GM18526 (cell line): ENCODE data around the gene UBE2H.

Experiments
- POLR2A ChIP-seq: IDR thresholded peaks from 3 replicates; pipeline ENCODE4 v1.6.1; 2011; ENCODE audit not compliant: insufficient read length; ENCODE audit errors: extremely low read depth

Gene UBE2H

GRCh38 chr7:129827467-129827990 is 125.2 kb downstream of the UBE2H start:
- TF ChIP-seq POLR2A = no peak

GRCh38 chr7:129825209-129825970 is 127.4 kb downstream of the UBE2H start:
- TF ChIP-seq POLR2A = no peak

DNA sequence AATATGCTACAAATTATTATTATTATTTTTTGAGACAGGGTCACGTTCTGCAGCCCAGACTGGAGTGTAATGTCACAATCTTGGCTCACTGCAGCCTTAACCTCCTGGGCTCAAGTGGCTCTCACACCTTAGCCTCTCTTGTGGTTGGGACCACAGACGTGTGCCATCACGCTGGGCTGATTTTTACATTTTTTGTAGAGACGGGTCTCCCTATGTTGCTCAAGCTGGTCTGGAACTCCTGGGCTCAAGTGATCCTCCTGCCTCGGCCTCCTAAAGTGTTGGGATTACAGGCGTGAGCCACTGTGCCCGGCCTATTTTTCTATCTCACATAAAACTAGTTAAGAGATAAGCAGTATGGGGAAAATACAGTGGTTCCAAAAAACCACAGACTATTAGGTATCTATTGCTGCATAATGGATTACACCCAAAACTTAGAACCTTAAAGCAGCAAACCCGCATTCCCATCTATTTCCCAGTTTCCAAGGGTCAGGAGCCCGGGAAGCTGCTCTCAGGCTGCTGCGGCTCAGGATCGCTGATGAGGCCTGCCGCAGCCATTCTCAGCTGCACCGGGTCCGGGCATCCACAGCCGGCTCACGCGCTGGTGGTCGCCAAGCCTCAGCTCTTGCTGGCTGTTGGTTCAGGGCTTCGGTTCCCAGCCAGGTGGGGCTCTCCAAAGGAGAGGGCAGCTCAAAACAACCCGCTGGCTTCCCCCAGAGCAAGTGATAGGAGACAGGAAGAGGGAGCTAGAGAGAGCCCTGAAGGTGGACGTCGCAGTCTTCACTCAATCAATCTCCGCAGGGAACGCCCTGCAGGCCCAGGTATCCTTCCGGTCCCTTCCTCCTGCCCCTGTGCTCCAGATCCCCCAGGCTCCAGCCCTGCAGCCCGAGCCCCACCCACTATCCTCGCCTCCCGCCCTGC is 128.2 kb downstream of the UBE2H start:
- TF ChIP-seq POLR2A = no peak

DNA sequence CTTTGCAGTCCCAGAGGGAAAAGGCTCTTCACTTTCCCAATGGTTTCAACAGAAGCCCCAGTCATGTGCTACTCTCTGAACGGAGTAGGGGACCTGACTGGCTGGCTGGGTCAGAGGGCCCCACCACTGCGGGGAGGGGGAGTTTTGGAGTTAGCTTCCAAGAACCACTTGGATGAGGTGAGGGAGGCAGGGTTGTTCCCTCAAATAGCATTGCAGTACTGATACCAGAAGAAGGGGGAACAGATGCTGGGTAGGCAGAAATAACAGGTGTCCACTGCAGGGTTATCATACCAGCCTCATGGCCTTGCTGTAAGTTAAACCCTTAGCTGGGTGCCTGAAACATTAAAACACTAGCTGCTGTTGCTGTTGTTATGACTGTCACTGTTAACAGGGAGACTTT is 131.3 kb downstream of the UBE2H start:
- TF ChIP-seq POLR2A = no peak

DNA sequence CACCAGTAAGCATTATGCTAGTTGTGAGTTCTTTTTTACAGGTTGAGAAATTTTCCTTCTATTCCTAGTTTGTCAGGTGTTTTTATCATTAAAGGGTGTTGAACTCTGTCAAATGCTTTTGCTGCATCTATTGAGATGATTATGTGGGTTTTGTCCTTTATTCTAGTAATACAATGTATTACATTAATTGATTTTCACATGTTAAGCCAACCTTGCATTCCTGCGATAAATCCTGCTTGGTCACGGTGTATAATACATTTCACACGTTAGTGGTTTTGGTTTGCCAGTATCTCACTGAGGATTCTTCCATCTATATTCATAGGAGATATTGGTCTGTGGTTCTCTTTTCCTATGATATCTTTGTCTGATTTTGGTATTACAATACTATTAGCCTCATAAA is 136.0 kb downstream of the UBE2H start:
- no peak for TF ChIP-seq POLR2A

- TF ChIP-seq POLR2A = no peak
Measured at GRCh38 chr7:129807863-129808262, 144.9 kb downstream of the UBE2H start.

GRCh38 chr7:129804890-129805719 is 147.7 kb downstream of the UBE2H start:
- no peak for TF ChIP-seq POLR2A

DNA sequence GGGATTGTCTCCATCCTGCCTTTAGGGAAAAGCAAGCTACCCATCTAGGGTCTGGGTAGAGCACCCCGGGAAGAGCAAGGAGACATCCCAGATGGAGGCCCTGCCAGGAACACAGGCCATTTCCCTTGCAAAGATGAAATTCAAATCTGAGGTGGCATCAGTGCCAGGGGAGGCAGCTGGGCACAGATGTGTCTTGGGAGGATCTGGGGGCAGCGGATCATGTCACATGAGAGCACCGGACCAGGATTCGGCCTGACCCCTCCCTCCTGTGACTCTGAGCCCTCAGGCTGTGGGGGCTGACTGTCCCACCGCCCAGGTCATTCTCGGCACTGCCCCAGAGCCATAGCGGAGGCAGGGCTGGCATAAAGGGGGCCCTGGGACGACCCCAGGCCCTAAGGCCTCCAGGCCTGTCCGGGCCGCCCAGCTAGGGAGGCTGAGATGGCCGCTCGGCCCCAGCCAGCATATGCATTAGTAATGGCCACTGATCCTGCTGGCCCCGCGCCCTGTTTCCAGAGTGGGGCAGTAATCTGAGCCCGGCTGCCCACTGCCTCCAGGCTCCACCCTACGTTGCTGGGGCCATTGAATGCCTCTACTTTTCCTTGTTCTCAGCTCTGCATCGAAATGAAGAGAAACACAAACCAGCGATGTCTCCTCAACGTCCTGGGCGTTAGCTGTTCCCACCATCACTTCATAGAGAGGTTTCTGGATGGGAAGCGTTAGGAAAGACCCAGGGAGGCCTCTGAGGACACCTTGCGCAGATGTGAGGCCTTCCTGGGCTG is 148.5 kb downstream of the UBE2H start:
- no peak for TF ChIP-seq POLR2A

- TF ChIP-seq POLR2A = no peak
Measured at GRCh38 chr7:129803546-129804081, 149.1 kb downstream of the UBE2H start.

- no peak for TF ChIP-seq POLR2A
Measured at GRCh38 chr7:129801882-129802281, 150.9 kb downstream of the UBE2H start.

DNA sequence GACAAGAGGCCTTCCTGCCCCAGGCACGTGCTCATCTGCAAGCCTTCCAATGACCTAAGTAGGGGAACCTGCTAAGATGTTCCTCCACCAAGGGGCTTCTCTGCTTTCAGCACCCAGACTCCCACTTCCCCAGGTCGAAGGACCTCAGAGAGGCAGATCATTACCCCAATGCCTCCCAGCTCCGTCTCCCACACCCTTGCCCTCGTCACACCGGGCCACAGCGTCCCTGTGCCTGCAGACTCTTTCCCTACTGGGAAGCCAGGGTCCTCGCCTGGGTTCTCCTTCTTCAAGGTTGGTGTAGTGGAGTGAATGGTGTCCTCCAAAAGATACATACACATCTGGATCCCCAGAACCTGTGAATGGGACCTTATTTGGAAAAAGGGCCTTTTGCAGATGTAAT is 151.9 kb downstream of the UBE2H start:
- TF ChIP-seq POLR2A = no peak

DNA sequence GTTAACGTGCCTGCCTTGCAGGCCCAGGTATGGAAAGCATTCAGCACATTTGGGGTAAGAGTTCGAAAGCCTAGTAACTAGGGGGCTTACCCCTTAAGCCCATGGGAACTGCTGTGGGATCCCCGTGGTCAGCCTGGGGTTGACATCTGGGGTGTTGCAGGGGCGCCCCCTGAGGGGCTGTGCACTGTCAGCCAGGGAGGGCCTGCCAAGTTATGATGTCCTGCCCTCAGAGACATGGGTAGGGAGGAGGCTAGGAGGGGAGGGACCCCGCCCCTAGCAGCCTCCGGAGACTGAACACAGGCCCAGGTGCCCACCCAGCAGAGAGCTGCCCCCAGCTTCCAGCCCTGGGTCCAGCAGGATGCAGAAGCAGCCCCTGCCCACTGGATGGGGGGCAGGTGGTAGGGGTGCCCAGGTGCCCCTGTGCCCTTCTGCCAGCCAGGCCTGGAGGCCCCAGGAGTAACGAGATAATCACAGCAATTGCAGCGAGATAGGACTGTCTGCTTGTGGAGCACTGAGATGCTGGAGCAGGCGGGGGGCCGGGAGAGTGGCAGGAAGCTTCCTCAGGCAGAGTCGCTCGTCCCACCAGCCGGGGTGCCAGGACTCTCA is 153.3 kb downstream of the UBE2H start:
- TF ChIP-seq POLR2A = no peak

DNA sequence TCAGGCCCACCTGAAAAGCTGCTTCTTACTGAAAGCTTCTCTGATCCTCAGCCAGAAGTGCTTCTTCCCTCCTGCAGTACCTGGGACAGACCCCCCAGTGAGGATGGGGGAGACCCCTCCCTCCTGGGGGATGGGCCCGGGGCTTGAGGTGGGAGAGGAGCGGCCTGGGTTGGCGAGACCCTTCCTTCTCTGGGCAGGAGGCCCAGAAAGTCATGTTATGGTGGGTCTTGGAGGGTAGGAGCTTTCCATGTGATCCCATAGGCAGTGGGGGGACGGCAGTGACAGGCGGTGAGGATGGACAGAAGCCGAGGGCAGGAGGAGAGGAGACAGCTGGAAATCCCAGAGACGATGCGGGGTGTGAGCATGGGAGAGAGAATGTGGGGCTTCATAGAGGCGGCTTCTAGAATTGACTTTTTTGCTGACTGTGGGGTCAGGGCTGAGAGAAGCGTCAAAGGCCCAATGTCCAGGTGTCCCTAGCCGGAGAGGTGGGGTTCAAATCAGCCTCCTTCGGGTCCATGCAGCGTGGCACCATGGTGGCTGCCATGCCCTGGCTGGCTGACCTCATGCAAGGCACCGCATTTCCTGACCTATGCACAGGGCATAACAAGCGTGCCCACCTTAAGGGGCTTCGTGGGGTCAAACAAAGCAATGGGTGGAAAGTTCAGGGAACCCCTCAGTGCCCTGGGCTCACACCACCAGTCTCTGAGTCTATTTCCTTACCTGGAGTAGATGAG is 154.0 kb downstream of the UBE2H start:
- TF ChIP-seq POLR2A = no peak

DNA sequence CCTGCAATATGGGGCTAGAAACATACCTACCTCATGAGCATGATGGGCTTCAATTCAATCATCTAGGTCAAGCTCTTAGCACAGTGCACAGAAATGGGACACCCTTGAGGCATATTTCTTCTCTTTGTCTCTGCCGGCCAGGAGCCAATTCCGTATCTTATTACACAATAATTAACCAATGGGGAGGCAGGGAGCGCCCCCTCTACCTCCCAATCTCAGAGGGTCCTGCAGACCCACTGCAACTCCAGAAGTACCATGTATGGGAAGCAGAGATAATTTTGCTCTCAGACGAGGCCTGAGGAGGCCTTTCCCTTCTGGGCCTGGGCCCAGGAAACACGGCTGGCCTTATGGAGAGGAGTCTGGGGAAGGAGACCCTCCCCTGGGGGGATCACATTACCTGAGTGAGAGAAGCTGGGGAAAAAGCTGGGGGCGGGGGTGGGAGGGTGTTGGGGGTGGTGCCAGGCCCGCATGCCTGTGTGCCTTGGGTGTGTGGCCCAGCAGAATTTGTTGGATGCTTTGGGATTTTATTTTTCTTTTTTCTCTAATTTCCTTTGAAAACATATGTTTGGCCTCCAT is 155.5 kb downstream of the UBE2H start:
- TF ChIP-seq POLR2A = no peak
